Kidney (tissue), 14 donors: ENCODE data around the gene MYLK3. TPM values are rescaled to one million over a fixed set of nuclear protein-coding genes. Genes with fewer than 3 reads are reported as not detected.

Experiments used
- DNase-seq, 5 donors: peaks; one replicate each; pipeline ENCODE4 v3.0.0-alpha.2; 2013 to 2020
- FAIRE-seq: peaks from 2 replicates; lab custom pipeline; 2012; peaks lifted over from hg19 to GRCh38; lab: Jason Lieb, UNC
- H3K27ac ChIP-seq, 2 donors: one replicate each; pipeline ENCODE4 v1.7.0; 2013; ENCODE audit warnings: low read depth in 2 of 2, low read length in 2 of 2, inconsistent platforms in 1 of 2
- H3K27me3 ChIP-seq: one replicate; pipeline ENCODE4 v1.7.1; 2013; ENCODE audit warnings: low read length, inconsistent platforms; ENCODE audit not compliant: control insufficient read depth, insufficient read depth
- H3K36me3 ChIP-seq, 3 donors: one replicate each; pipeline versions ENCODE4 v1.7.0 to v1.7.1; 2013; ENCODE audit warnings: low read length in 3 of 3, control low read depth in 1 of 3, inconsistent platforms in 1 of 3; ENCODE audit not compliant: insufficient read depth in 3 of 3, control insufficient read depth in 2 of 3
- H3K4me1 ChIP-seq, 3 donors: one replicate each; pipeline versions ENCODE4 v1.7.0 to v1.7.1; 2013; ENCODE audit warnings: low read length in 3 of 3, inconsistent platforms in 1 of 3, low read depth in 1 of 3; ENCODE audit not compliant: control insufficient read depth in 2 of 3, insufficient read depth in 2 of 3
- H3K4me3 ChIP-seq, 3 donors: one replicate each; pipeline versions ENCODE4 v1.7.0 to v1.8.1; 2013; ENCODE audit warnings: low read length in 3 of 3, control low read depth in 1 of 3, inconsistent platforms in 1 of 3
- H3K9ac ChIP-seq, 3 donors: one replicate each; pipeline versions ENCODE4 v1.7.0 to v1.7.1; 2013; ENCODE audit warnings: low read length in 3 of 3, control low read depth in 1 of 3, inconsistent platforms in 1 of 3
- H3K9me3 ChIP-seq, 3 donors: one replicate each; pipeline versions ENCODE4 v1.7.0 to v1.7.1; 2013; ENCODE audit warnings: low read length in 3 of 3, control low read depth in 1 of 3, inconsistent platforms in 1 of 3; ENCODE audit not compliant: control insufficient read depth in 2 of 3, insufficient read depth in 1 of 3
- CTCF ChIP-seq: IDR thresholded peaks from 3 replicates; pipeline ENCODE4 v1.5.1; 2012; ENCODE audit warnings: mild to moderate bottlenecking, moderate library complexity, borderline replicate concordance; ENCODE audit not compliant: insufficient read depth; ENCODE audit errors: extremely low read depth
- intact Hi-C: fragments of 100-400 bp; cut with DNase I; formaldehyde crosslinking; loops from one replicate; pipeline ENCODE4 v1.11.1; 2022
- polyA plus RNA-seq: library from polyadenylated mRNA; stranded (reverse); fragments of 350-450 nt; fragmentation: Illumina TruSeq; extraction: RNeasy Lipid Tissue Mini Kit (QIAGEN cat#74804); gene quantifications from one replicate; pipeline ENCODE4 v1.2.3, GENCODE V29; 2014; ENCODE audit warnings: low read depth, low replicate concordance; ENCODE audit not compliant: insufficient read depth
- total RNA-seq: library from RNA; stranded (reverse); fragmentation: NEBNext Ultra II Directional; extraction: Animal tissue kit (Norgen Biotek cat#: 25700); gene quantifications from one replicate; pipeline ENCODE4 v1.2.1, GENCODE V29; 2021
- donor health status: control.
- donor health status: control.
- donor health status: control.
- donor health status: control.
- donor health status: control.
- donor health status: DM: yes; HTN: yes; CAD: no.
- donor health status: Normal renal cell carcinoma (clear cell type).

MYLK3 gene
- total and polyA plus RNA-seq, 2 donors from 2014 or later, result 0.31 to 1.5 TPM

- Histone ChIP-seq H3K27ac (no peak overlapping the region), H3K4me3 (no peak overlapping the region), H3K27me3 (no peaks in the 10 kb centered on the region), H3K36me3 (no peaks in the 10 kb centered on the region), H3K9me3 (peaks cover 0 to 2% (median 0%) of the 10 kb centered on the region in 3 donors), H3K9ac (no peak overlapping the region), H3K4me1 (peaks cover 0 to 4% (median 0%) of the 10 kb centered on the region in 3 donors)
- no peak for FAIRE-seq
- intact Hi-C loops, result no loop called here
- no peak for DNase-seq
- no peak for TF ChIP-seq CTCF
Measured at GRCh38 chr16:46793841-46794240, 45.7 kb upstream of the MYLK3 start.

GRCh38 chr16:46790599-46791270 is 42.6 kb upstream of the MYLK3 start:
- intact Hi-C loops, result no loop called here
- Histone ChIP-seq H3K36me3 (no peaks in the 10 kb centered on the region), H3K4me3 (peak overlapping the region in 2 of 3 donors; percentile 64 to 72), H3K27me3 (no peaks in the 10 kb centered on the region), H3K4me1 (peaks cover 0 to 4% (median 0%) of the 10 kb centered on the region in 3 donors), H3K27ac (no peak overlapping the region), H3K9me3 (peaks cover 0 to 2% (median 0%) of the 10 kb centered on the region in 3 donors), H3K9ac (peak overlapping the region in 1 of 3 donors; percentile 32)
- TF ChIP-seq CTCF, result no peak
- no peak for FAIRE-seq
- no peak for DNase-seq

- FAIRE-seq (no peak), DNase-seq (peak; percentile 59 to 93 (median 77))
- H3K4me3 ChIP-seq, result peak overlapping the region; percentile 20 to 72 (median 64)
- peaks cover 0 to 2% (median 0%) of the 10 kb centered on the region in 3 donors for H3K9me3 ChIP-seq
- H3K36me3 ChIP-seq, result no peaks in the 10 kb centered on the region
- intact Hi-C loops, result no loop called here
- H3K27me3 ChIP-seq, result no peaks in the 10 kb centered on the region
- peaks cover 0 to 4% (median 0%) of the 10 kb centered on the region in 3 donors for H3K4me1 ChIP-seq
- TF ChIP-seq CTCF, result no peak
- H3K9ac ChIP-seq, result peak overlapping the region in 1 of 3 donors; percentile 32
- H3K27ac ChIP-seq, result no peak overlapping the region
Measured at GRCh38 chr16:46789499-46790414, 41.6 kb upstream of the MYLK3 start.
